HEK293 (cell line): ENCODE results near the gene ACSF2.

Experiments used
- CTCF ChIA-PET: fragments of 350-600 bp; formaldehyde crosslinking; extraction: SDS; loops from one replicate; lab custom pipeline; 2021; ENCODE audit warnings: antibody characterized with exemption; lab: Yijun Ruan, JAX
- POLR2A ChIA-PET: fragments of 300-600 bp; formaldehyde crosslinking; extraction: SDS; loops from one replicate; lab custom pipeline; 2020; ENCODE audit warnings: antibody characterized with exemption, inconsistent platforms; lab: Yijun Ruan, JAX
- H3K27ac ChIP-seq: fragments of 200-500 bp; sonication (Bioruptor generic); 2 replicates; pipeline ENCODE4 v1.5.1; 2014; ENCODE audit warnings: low read depth, low read length, control low read depth, inconsistent platforms; ENCODE audit errors: extremely low read depth
- H3K36me3 ChIP-seq, 2 experiments: fragments of 200-500 bp in 1 of 2; sonication (Bioruptor generic) in 1 of 2; 1 replicate in 1 of 2; 2 replicates in 1 of 2; pipeline ENCODE4 v1.5.1; 2014 to 2017; ENCODE audit warnings: inconsistent platforms in 2 of 2, low read length in 2 of 2; ENCODE audit not compliant: control insufficient read depth in 2 of 2, insufficient read depth in 1 of 2
- H3K4me1 ChIP-seq: fragments of 200-500 bp; sonication (Bioruptor generic); 2 replicates; pipeline ENCODE4 v1.5.1; 2014; ENCODE audit warnings: mild to moderate bottlenecking, low read length, inconsistent platforms; ENCODE audit not compliant: control insufficient read depth, insufficient read depth
- H3K4me3 ChIP-seq: 2 replicates; pipeline ENCODE4 v1.5.1; 2011; ENCODE audit warnings: low read depth, mild to moderate bottlenecking, control low read depth, low read length, moderate library complexity
- H3K9me3 ChIP-seq: fragments of 200-500 bp; sonication (Bioruptor generic); 2 replicates; pipeline ENCODE4 v1.5.1; 2014; ENCODE audit warnings: low read depth, low read length, inconsistent platforms; ENCODE audit not compliant: control insufficient read depth, insufficient read depth
- AEBP2 ChIP-seq: fragments of 450-650 bp; formaldehyde crosslinking; IDR thresholded peaks from 2 replicates; pipeline ENCODE4 v1.5.1; 2016; ENCODE audit warnings: missing biosample characterization, missing genetic modification characterization, borderline replicate concordance
- HOXD13 ChIP-seq: sonication (generic); formaldehyde crosslinking; IDR thresholded peaks from 2 replicates; pipeline ENCODE4 v1.8.0; 2022; ENCODE audit warnings: missing genetic modification reagents, borderline replicate concordance
- KLF17 ChIP-seq: fragments of 450-650 bp; formaldehyde crosslinking; IDR thresholded peaks from 2 replicates; pipeline ENCODE4 v1.5.1; 2016; ENCODE audit warnings: missing biosample characterization, missing genetic modification characterization
- MZF1 ChIP-seq: fragments of 450-650 bp; formaldehyde crosslinking; IDR thresholded peaks from 2 replicates; pipeline ENCODE4 v1.5.1; 2017; ENCODE audit warnings: missing biosample characterization, missing genetic modification characterization, borderline replicate concordance
- PRDM4 ChIP-seq: fragments of 450-650 bp; formaldehyde crosslinking; IDR thresholded peaks from 2 replicates; pipeline ENCODE4 v1.5.1; 2017; ENCODE audit warnings: missing biosample characterization, missing genetic modification characterization
- TCF7L2 ChIP-seq: IDR thresholded peaks from 2 replicates; pipeline ENCODE4 v1.6.1; 2011; ENCODE audit warnings: low read depth, mild to moderate bottlenecking, inconsistent platforms, low read length, moderate library complexity, borderline replicate concordance
- ZFHX2 ChIP-seq: fragments of 450-650 bp; formaldehyde crosslinking; conservative IDR thresholded peaks from 2 replicates; pipeline ENCODE4 v1.5.1; 2016; ENCODE audit warnings: missing biosample characterization, missing genetic modification characterization
- ZNF112 ChIP-seq: fragments of 450-650 bp; formaldehyde crosslinking; IDR thresholded peaks from 2 replicates; pipeline ENCODE4 v1.5.0; 2017; ENCODE audit warnings: missing biosample characterization, missing genetic modification characterization
- ZNF169 ChIP-seq: fragments of 450-650 bp; formaldehyde crosslinking; IDR thresholded peaks from 2 replicates; pipeline ENCODE4 v1.5.1; 2016; ENCODE audit warnings: missing biosample characterization, missing genetic modification characterization
- ZNF175 ChIP-seq: fragments of 450-650 bp; formaldehyde crosslinking; IDR thresholded peaks from 2 replicates; pipeline ENCODE4 v1.5.1; 2016; ENCODE audit warnings: missing biosample characterization, missing genetic modification characterization
- ZNF416 ChIP-seq: fragments of 450-650 bp; formaldehyde crosslinking; IDR thresholded peaks from 2 replicates; pipeline ENCODE4 v1.5.1; 2016; ENCODE audit warnings: missing biosample characterization, missing genetic modification characterization
- ZNF518A ChIP-seq: fragments of 450-650 bp; formaldehyde crosslinking; conservative IDR thresholded peaks from 2 replicates; pipeline ENCODE4 v1.5.1; 2016; ENCODE audit warnings: low read depth, missing biosample characterization, missing genetic modification characterization
- ZNF626 ChIP-seq: fragments of 450-650 bp; sonication (Bioruptor Pico); formaldehyde crosslinking; IDR thresholded peaks from 2 replicates; pipeline ENCODE4 v1.5.1; 2018; ENCODE audit warnings: missing biosample characterization, missing genetic modification characterization, inconsistent platforms
- ZNF707 ChIP-seq: fragments of 450-650 bp; formaldehyde crosslinking; IDR thresholded peaks from 2 replicates; pipeline ENCODE4 v1.5.1; 2016; ENCODE audit warnings: missing biosample characterization, missing genetic modification characterization
- ZNF830 ChIP-seq: fragments of 450-650 bp; IDR thresholded peaks from 2 replicates; pipeline ENCODE4 v1.5.0; 2018; ENCODE audit warnings: missing biosample characterization, missing genetic modification characterization, low read depth, mild to moderate bottlenecking, moderate library complexity

Gene ACSF2

GRCh38 chr17:50389534-50389933 is 36.5 kb upstream of the ACSF2 start:
- Histone ChIP-seq H3K4me1 (no peaks in the 10 kb centered on the region), H3K9me3 (no peaks in the 10 kb centered on the region), H3K27ac (no peak overlapping the region), H3K36me3 (peaks cover 95 to 100% of the 10 kb centered on the region in 2 experiments), H3K4me3 (no peak overlapping the region)
- TF ChIP-seq ZNF175 = no peak
- no peak for TF ChIP-seq ZFHX2
- no peak for TF ChIP-seq ZNF518A (tag by site-specific recombination)
- TF ChIP-seq AEBP2 (tag by site-specific recombination) = no peak
- TF ChIP-seq PRDM4 (tag by site-specific recombination) = no peak
- no peak for TF ChIP-seq HOXD13
- CTCF ChIA-PET = interaction anchor here (0.6 to 8.8 kb wide), 2 partner anchors 8 to 48 kb away, joined by 3 to 69 read pairs; partner anchors contain the start of gene LRRC59
- POLR2A ChIA-PET = interaction anchor here (0.6 to 5.1 kb wide), 6 partner anchors 7 to 238 kb away, joined by 3 to 25 read pairs (median 3); partner anchors contain the start of genes EME1, LRRC59 and MRPL27

- POLR2A ChIA-PET = interaction anchor here (1.6 to 5.1 kb wide), 2 partner anchors 12 to 38 kb away, joined by 6 to 25 read pairs; no protein-coding TSS in a partner anchor
- Histone ChIP-seq H3K36me3 (peaks cover 78 to 80% of the 10 kb centered on the region in 2 experiments), H3K4me3 (no peak overlapping the region), H3K27ac (no peak overlapping the region), H3K9me3 (no peaks in the 10 kb centered on the region), H3K4me1 (peaks cover 7% of the 10 kb centered on the region)
- no peak for TF ChIP-seq ZNF112 (tag by site-specific recombination)
- no peak for TF ChIP-seq ZNF169 (tag by site-specific recombination)
- no peak for TF ChIP-seq ZNF707 (tag by site-specific recombination)
- no peak for TF ChIP-seq KLF17 (tag by site-specific recombination)
- no peak for TF ChIP-seq TCF7L2
- no peak for TF ChIP-seq ZNF626
- TF ChIP-seq MZF1 (tag by site-specific recombination) = no peak
- no peak for TF ChIP-seq ZNF830 (tag by site-specific recombination)
- no peak for TF ChIP-seq ZNF416 (tag by site-specific recombination)
- CTCF ChIA-PET = interaction anchor here (1.7 to 3.9 kb wide), 4 partner anchors 11 to 109 kb away, joined by 5 to 21 read pairs (median 13); partner anchors contain the start of gene RSAD1
These were observed 33.4 kb upstream of the ACSF2 start for GRCh38 chr17:50392621-50393020.
